GM18498 (cell line): ENCODE results near the gene SPRED2.

Source experiments
- ATAC-seq: cut with Tn5 transposase; IDR thresholded peaks from one replicate; pipeline ENCODE4 v1.9.1; 2021; ENCODE audit warnings: mild to moderate bottlenecking, moderate library complexity; ENCODE audit not compliant: unreplicated experiment

The SPRED2 gene

GRCh38 chr2:65443509-65444186, 11.2 kb upstream of the SPRED2 start:
- no peak for ATAC-seq

- no peak for ATAC-seq
Measured at GRCh38 chr2:65442420-65443020, 10.1 kb upstream of the SPRED2 start.

- ATAC-seq = no peak
Measured at GRCh38 chr2:65438137-65438899, 5.9 kb upstream of the SPRED2 start.

- no peak for ATAC-seq
Measured at GRCh38 chr2:65437392-65438135, 5.2 kb upstream of the SPRED2 start.

- peak; percentile 66 for ATAC-seq
Measured at GRCh38 chr2:65436824-65437221, 4.4 kb upstream of the SPRED2 start.

GRCh38 chr2:65436169-65436823, 3.9 kb upstream of the SPRED2 start:
- ATAC-seq = peak; percentile 41

- ATAC-seq = peak; percentile 26
Measured at GRCh38 chr2:65435625-65436168, 3.3 kb upstream of the SPRED2 start.

GRCh38 chr2:65434592-65435241, 2.3 kb upstream of the SPRED2 start:
- no peak for ATAC-seq

- ATAC-seq = peak; percentile 43
Measured at GRCh38 chr2:65431421-65432226, 775 bp downstream of the SPRED2 start.

GRCh38 chr2:65430603-65431420, 1.6 kb downstream of the SPRED2 start:
- peak; percentile 37 for ATAC-seq

- peak; percentile 18 for ATAC-seq
Measured at GRCh38 chr2:65429786-65430602, 2.4 kb downstream of the SPRED2 start.

- ATAC-seq = no peak
Measured at GRCh38 chr2:65427532-65427931, 4.9 kb downstream of the SPRED2 start.

- ATAC-seq = no peak
Measured at GRCh38 chr2:65425276-65425675, 7.1 kb downstream of the SPRED2 start.

GRCh38 chr2:65424391-65424790, 8.0 kb downstream of the SPRED2 start:
- ATAC-seq = no peak

- no peak for ATAC-seq
Measured at GRCh38 chr2:65421432-65421748, 11.0 kb downstream of the SPRED2 start.

- ATAC-seq = peak; percentile 73
Measured at GRCh38 chr2:65420712-65421431, 11.5 kb downstream of the SPRED2 start.

GRCh38 chr2:65417509-65418085, 14.8 kb downstream of the SPRED2 start:
- ATAC-seq = no peak
